Psoas muscle (tissue), 8 donors: ENCODE data around the gene RIMS3. TPM values are rescaled to one million over a fixed set of nuclear protein-coding genes. Genes with fewer than 3 reads are reported as not detected.
"Not testable (repeated sequence)": the region's sequence is repeated elsewhere in the genome, so short reads cannot be mapped to it uniquely, and the experiment has no call there.

ENCODE experiments used
- ATAC-seq, 4 donors: fragments of 200-7000 bp; cut with Tn5 transposase; one replicate each; pipeline ENCODE4 v1.9.1; 2020; ENCODE audit warnings: moderate library complexity in 3 of 4, mild to moderate bottlenecking in 2 of 4
- DNase-seq, 2 donors: peaks; one replicate each; pipeline ENCODE4 v3.0.0-alpha.2; 2020
- H3K27ac ChIP-seq: fragments of 200-600 bp; one replicate; pipeline ENCODE4 v1.8.0; 2022
- H3K27me3 ChIP-seq, 3 donors: fragments of 200-600 bp in 1 of 3; one replicate each; pipeline versions ENCODE4 v1.6.1 to v1.8.0; 2013 to 2022; ENCODE audit warnings: low read length in 2 of 3, mild to moderate bottlenecking in 2 of 3, moderate library complexity in 1 of 3; ENCODE audit not compliant: insufficient read depth in 3 of 3
- H3K36me3 ChIP-seq, 2 donors: fragments of 200-600 bp in 1 of 2; one replicate each; pipeline versions ENCODE4 v1.6.1 to v1.8.0; 2013 to 2022; ENCODE audit warnings: low read depth in 1 of 2, mild to moderate bottlenecking in 1 of 2, moderate library complexity in 1 of 2; ENCODE audit not compliant: insufficient read depth in 1 of 2
- H3K4me1 ChIP-seq: fragments of 200-600 bp; one replicate; pipeline ENCODE4 v1.8.0; 2022
- H3K4me3 ChIP-seq: fragments of 200-600 bp; one replicate; pipeline ENCODE4 v1.8.0; 2022; ENCODE audit warnings: mild to moderate bottlenecking
- H3K9me3 ChIP-seq: fragments of 200-600 bp; one replicate; pipeline ENCODE4 v1.8.0; 2022
- WGBS, 3 donors: extraction: QIAGEN DNeasy Blood & Tissue Kit; methylation state at CpG; one replicate each; pipeline versions ENCODE4 v1.1.6 to v1.1.7; 2013; 5-methylcytosine and 5-hydroxymethylcytosine counted together
- intact Hi-C, 2 donors: fragments of 100-400 bp; cut with DNase I; formaldehyde crosslinking; loops; one replicate each; pipeline versions ENCODE4 v1.11.0 to v1.14.2; 2022
- polyA plus RNA-seq, 3 donors: library from polyadenylated mRNA; stranded (reverse); fragments of 200-250 nt; gene quantifications; one replicate each; pipeline ENCODE4 v1.2.3, GENCODE V29; 2013
- total RNA-seq, 4 donors: library from RNA; stranded (reverse); fragmentation: NEBNext Ultra II Directional in 2 of 4; extraction: Animal tissue kit (Norgen Biotek cat#: 25700) in 2 of 4; gene quantifications; one replicate each; pipeline versions ENCODE4 v1.2.1 to v1.2.4, GENCODE V29; 2021 to 2023
- TF ChIP-seq, protein P1 (sequence below): fragments of 200-600 bp; IDR thresholded peaks from one replicate; pipeline ENCODE4 v1.8.0; 2022; ENCODE audit warnings: antibody characterized with exemption
- donor health status: healthy with polysubstance abuse.
- donor health status: DM: no; HTN: no; CAD: no; lungs with moderate emphysema.
- donor health status: Bipolar disorder and iron deficiency.
- donor health status: healthy.
- donor health status: DM: yes; HTN: yes; CAD: no.
- donor health status: DM: no; HTN: no; CAD: no.
- donor health status: DM: no; HTN: no; CAD: no.
- donor health status: DM: yes; HTN: yes; CAD: no.

RIMS3 gene
- total and polyA plus RNA-seq, 7 donors = 0.07 to 0.42 (median 0.31) TPM

DNA sequence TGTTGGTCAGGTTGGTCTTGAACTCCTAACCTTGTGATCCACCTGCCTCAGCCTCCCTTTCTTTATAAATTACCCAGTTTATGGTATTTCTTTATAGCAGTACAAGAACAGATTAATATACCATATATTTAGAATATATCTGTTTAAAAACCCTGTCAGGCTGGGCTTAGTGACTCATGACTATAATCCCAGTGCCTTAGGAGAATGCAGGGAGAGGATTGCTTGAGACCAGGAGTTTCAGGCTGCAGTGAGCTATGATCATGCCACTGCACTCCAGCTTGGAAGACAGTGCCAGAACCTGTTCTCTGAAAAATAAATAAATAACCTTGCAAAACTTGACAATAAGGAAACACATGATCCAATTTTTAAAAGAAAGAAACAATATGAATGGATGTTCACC, 90.1 kb downstream of the RIMS3 start:
- H3K27me3 ChIP-seq = no peaks in the 10 kb centered on the region
- H3K4me1 ChIP-seq = no peaks in the 10 kb centered on the region
- ATAC-seq (no peak), DNase-seq (no peak)
- intact Hi-C loops = no loop called here
- TF ChIP-seq, protein P1, sequence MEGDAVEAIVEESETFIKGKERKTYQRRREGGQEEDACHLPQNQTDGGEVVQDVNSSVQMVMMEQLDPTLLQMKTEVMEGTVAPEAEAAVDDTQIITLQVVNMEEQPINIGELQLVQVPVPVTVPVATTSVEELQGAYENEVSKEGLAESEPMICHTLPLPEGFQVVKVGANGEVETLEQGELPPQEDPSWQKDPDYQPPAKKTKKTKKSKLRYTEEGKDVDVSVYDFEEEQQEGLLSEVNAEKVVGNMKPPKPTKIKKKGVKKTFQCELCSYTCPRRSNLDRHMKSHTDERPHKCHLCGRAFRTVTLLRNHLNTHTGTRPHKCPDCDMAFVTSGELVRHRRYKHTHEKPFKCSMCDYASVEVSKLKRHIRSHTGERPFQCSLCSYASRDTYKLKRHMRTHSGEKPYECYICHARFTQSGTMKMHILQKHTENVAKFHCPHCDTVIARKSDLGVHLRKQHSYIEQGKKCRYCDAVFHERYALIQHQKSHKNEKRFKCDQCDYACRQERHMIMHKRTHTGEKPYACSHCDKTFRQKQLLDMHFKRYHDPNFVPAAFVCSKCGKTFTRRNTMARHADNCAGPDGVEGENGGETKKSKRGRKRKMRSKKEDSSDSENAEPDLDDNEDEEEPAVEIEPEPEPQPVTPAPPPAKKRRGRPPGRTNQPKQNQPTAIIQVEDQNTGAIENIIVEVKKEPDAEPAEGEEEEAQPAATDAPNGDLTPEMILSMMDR = no peak
- H3K9me3 ChIP-seq = no peaks in the 10 kb centered on the region
- H3K36me3 ChIP-seq = no peaks in the 10 kb centered on the region
- no peak overlapping the region for H3K4me3 ChIP-seq
- no peak overlapping the region for H3K27ac ChIP-seq

DNA sequence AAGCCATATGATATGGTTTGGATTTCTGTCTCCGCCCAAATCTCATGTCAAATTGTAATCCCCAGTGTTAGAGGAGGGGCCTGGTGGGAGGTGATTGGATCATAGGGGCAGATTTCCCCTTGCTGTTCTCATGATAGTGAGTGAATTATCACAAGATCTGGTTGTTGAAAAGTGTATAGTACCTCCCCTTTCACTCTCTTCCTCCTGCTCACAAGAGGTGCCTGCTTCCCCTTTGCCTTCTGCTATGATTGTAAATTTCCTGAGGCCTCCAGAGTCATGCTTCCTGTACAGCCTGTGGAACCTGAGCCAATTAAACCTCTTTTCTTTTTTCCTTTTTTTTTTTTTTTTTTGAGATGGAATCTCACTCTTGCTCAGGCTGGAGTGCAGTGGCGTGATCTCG, 90.7 kb downstream of the RIMS3 start:
- intact Hi-C loops, H3K36me3 ChIP-seq, H3K4me1 ChIP-seq, ATAC-seq, H3K4me3 ChIP-seq, DNase-seq, H3K9me3 ChIP-seq, H3K27ac ChIP-seq, H3K27me3 ChIP-seq: not testable (repeated sequence)
- WGBS, 3 donors = 38 to 55% (median 50%) methylated on average over 3 of the region's 3 CpGs

Other genes with a start within 250 kb of the RIMS3 start
- gene ZFP69B, start 215.2 kb downstream of the RIMS3 start, total RNA-seq = under 1 TPM; 0.32 to 0.86 (median 0.49) TPM
- gene ZFP69B, start 215.2 kb downstream of the RIMS3 start, polyA plus RNA-seq = 1 to 10 TPM in 2 of 3 donors, under 1 TPM in 1; 0.25 to 1.4 (median 1.1) TPM
- under 1 TPM; 0.18 to 0.54 (median 0.46) TPM for gene ZFP69, start 188.4 kb downstream of the RIMS3 start, total RNA-seq
- under 1 TPM; 0.16 to 0.51 (median 0.25) TPM for gene ZFP69, start 188.4 kb downstream of the RIMS3 start, polyA plus RNA-seq
- gene EXO5, start 156.9 kb downstream of the RIMS3 start, total RNA-seq = 1 to 10 TPM; 2.2 to 3.2 (median 2.8) TPM
- 1 to 10 TPM; 3.2 to 8.5 (median 4.4) TPM for gene EXO5, start 156.9 kb downstream of the RIMS3 start, polyA plus RNA-seq
- 1 to 10 TPM; 1.0 to 2.8 (median 1.4) TPM for gene ZNF684, start 134.0 kb downstream of the RIMS3 start, total RNA-seq
- gene ZNF684, start 134.0 kb downstream of the RIMS3 start, polyA plus RNA-seq = 1 to 10 TPM; 2.1 to 3.2 (median 2.6) TPM
- 10 to 100 TPM; 45.8 to 67.8 (median 61.1) TPM for gene NFYC, start 26.0 kb upstream of the RIMS3 start, total RNA-seq
- gene NFYC, start 26.0 kb upstream of the RIMS3 start, polyA plus RNA-seq = 10 to 100 TPM; 52.0 to 69.0 (median 58.6) TPM
- 1 to 10 TPM; 4.6 to 9.1 (median 6.3) TPM for gene KCNQ4, start 118.1 kb upstream of the RIMS3 start, total RNA-seq
- gene KCNQ4, start 118.1 kb upstream of the RIMS3 start, polyA plus RNA-seq = 1 to 10 TPM; 1.9 to 2.7 (median 2.1) TPM
- gene CITED4, start 196.7 kb upstream of the RIMS3 start, total RNA-seq = 10 to 100 TPM; 16.0 to 24.7 (median 18.6) TPM
- 10 to 100 TPM in 1 of 3 donors, 1 to 10 TPM in 2; 5.6 to 40.9 (median 6.6) TPM for gene CITED4, start 196.7 kb upstream of the RIMS3 start, polyA plus RNA-seq